Astrocyte (in vitro differentiated cells and primary cell): ENCODE data around the gene ADAMTS9.

Experiments used
- CTCF ChIP-seq: IDR thresholded peaks from 2 replicates; pipeline ENCODE4 v1.5.1; 2011; ENCODE audit warnings: low read depth, mild to moderate bottlenecking, inconsistent platforms, low read length, moderate library complexity; ENCODE audit not compliant: insufficient read depth
- EZH2 ChIP-seq: IDR thresholded peaks from 2 replicates; pipeline ENCODE4 v1.6.1; 2012; ENCODE audit warnings: mild to moderate bottlenecking, low read length, inconsistent platforms; ENCODE audit not compliant: insufficient read depth

- TF ChIP-seq CTCF (no peak), EZH2 (no peak)
Observed at GRCh38 chr3:64696896-64697295, 9.1 kb upstream of the ADAMTS9 start.
